Neural cell (in vitro differentiated cells): ENCODE measurements around the gene PIK3R3.

Source experiments
- CTCF ChIP-seq: fragments of 450-650 bp; IDR thresholded peaks from 2 replicates; pipeline ENCODE4 v1.5.1; 2014; ENCODE audit warnings: antibody characterized with exemption, mild to moderate bottlenecking, moderate library complexity; ENCODE audit not compliant: poor library complexity, severe bottlenecking
- EP300 ChIP-seq: fragments of 450-650 bp; conservative IDR thresholded peaks from 2 replicates; pipeline ENCODE4 v1.6.1; 2014; ENCODE audit warnings: antibody characterized with exemption, mild to moderate bottlenecking, moderate library complexity; ENCODE audit not compliant: poor library complexity, severe bottlenecking
- EZH2 ChIP-seq: fragments of 200-600, 300-800 bp; shearing (Covaris generic), sonication (generic); IDR thresholded peaks from 2 replicates; pipeline ENCODE4 v1.6.1; 2014; ENCODE audit warnings: antibody characterized with exemption, low read length, borderline replicate concordance, mild to moderate bottlenecking; ENCODE audit not compliant: insufficient read depth, poor library complexity, severe bottlenecking
- MXI1 ChIP-seq: fragments of 450-650 bp; conservative IDR thresholded peaks from 2 replicates; pipeline ENCODE4 v1.6.1; 2014; ENCODE audit warnings: antibody characterized with exemption, mild to moderate bottlenecking; ENCODE audit not compliant: poor library complexity, severe bottlenecking
- POLR2AphosphoS5 ChIP-seq: IDR thresholded peaks from 2 replicates; pipeline ENCODE4 v1.6.1; 2012
- RAD21 ChIP-seq: fragments of 450-650 bp; conservative IDR thresholded peaks from 2 replicates; pipeline ENCODE4 v1.6.1; 2014; ENCODE audit warnings: antibody characterized with exemption, mild to moderate bottlenecking, moderate library complexity
- REST ChIP-seq: IDR thresholded peaks from 2 replicates; pipeline ENCODE4 v1.6.1; 2012; ENCODE audit warnings: borderline replicate concordance
- SMC3 ChIP-seq: fragments of 450-650 bp; conservative IDR thresholded peaks from 2 replicates; pipeline ENCODE4 v1.6.1; 2014; ENCODE audit warnings: antibody characterized with exemption, mild to moderate bottlenecking, moderate library complexity; ENCODE audit not compliant: poor library complexity
- TAF1 ChIP-seq: IDR thresholded peaks from 2 replicates; pipeline ENCODE4 v1.6.1; 2012; ENCODE audit warnings: low read depth

GRCh38 chr1:46086576-46086975 lies 45.9 kb downstream of the PIK3R3 start:
- TF ChIP-seq REST (no peak), CTCF (no peak), RAD21 (no peak), EZH2 (no peak), POLR2AphosphoS5 (no peak), TAF1 (no peak), SMC3 (no peak), EP300 (no peak), MXI1 (no peak)
